ENCODE measurements around the gene RBFOX1. TPM values are rescaled to one million over a fixed set of nuclear protein-coding genes. Genes with fewer than 3 reads are reported as not detected.
A peak's percentile ranks its signal among the peaks of the same experiment; 100 is the strongest.

RBFOX1 gene
- 0.81 TPM in 1 of 2 replicates, not detected in the other for total RNA-seq (2013; cell fraction: nucleolus; rRNA removed)
- total RNA-seq (2014; rRNA removed) (not detected in 2 replicates), total RNA-seq (2014; rRNA removed; fragmentation: Illumina TruSeq; extraction: Trizol) (not detected in 2 replicates), total RNA-seq (2021) (not detected in 2 replicates), polyA plus RNA-seq (2011; rRNA removed) (0.66 and 0.87 TPM in 2 replicates), polyA plus RNA-seq (2014; fragmentation: Illumina TruSeq; extraction: Trizol) (not detected in 2 replicates), polyA plus RNA-seq (2014; fragmentation: Nextera tagmentation; extraction: Ambion mirVana) (not detected), polyA plus RNA-seq (2014; rRNA removed) (not detected in 2 replicates), polyA plus RNA-seq (2016; fragmentation: Nextera tagmentation; extraction: Ambion mirVana) (not detected), polyA minus RNA-seq (2011; rRNA and poly(A)+ RNA removed) (2.0 and 2.1 TPM in 2 replicates), Bru-seq, nascent RNA (percentile 32 among the genes with signal in this experiment), BruChase-seq, experiment 1, labeled RNA remaining after a 6-hour chase (percentile 37 among the genes with signal in this experiment), BruChase-seq, experiment 2, labeled RNA remaining after a 2-hour chase (percentile 38 among the genes with signal in this experiment)
- not detected for polyA plus RNA-seq (2011; ENCODE audit: low read depth)
- 0.69 and 0.74 TPM in 2 replicates for polyA plus RNA-seq (2011; cell fraction: cytosol; rRNA removed)
- 2.7 and 3.0 TPM in 2 replicates for polyA plus RNA-seq (2011; cell fraction: nucleus; rRNA removed)
- 0.08 TPM in 1 of 2 replicates, not detected in the other for polyA plus RNA-seq (2012)
- polyA minus RNA-seq (2011; cell fraction: cytosol; rRNA and poly(A)+ RNA removed) = not detected in 2 replicates
- polyA minus RNA-seq (2011; cell fraction: nucleus; rRNA and poly(A)+ RNA removed) = 8.7 and 15.4 TPM in 2 replicates
- long read RNA-seq, experiment 1, partial matches to known transcripts = 0 of 1 reads
- long read RNA-seq, experiment 1, other reads (novel, unspliced or antisense) = 1 of 1 reads
- long read RNA-seq, experiment 2 = 0 reads

DNA sequence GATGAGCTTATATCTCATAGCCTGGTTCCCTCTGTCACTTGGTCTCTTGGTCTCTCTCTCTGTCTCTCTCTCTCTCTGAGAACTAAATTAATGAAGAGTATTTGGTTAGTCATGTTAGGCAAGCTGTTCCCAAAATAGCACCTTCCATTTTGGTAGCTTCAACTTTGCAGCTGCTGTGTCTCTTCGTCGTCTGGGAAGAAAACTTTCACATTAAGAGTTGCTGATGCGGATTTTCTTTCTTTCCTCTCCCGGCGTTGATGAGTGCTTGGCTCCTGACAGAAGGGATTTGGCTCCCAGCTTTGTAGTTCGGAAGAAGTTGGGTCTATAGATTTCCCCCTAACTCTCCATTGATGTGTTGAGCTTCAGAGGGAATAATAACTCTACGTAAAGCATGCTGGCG, at the start of gene RBFOX1:
TSS of gene RBFOX1 (plus strand) at position 235 of the 400 bp plus-strand sequence.
- ChIA-PET RAD21 (ENCODE audit: unreplicated experiment) (no interaction called here), CTCF (no interaction called here), SMC1A (ENCODE audit: uncharacterized antibody, unreplicated experiment) (interaction anchor here (1.3 kb wide), 1 partner anchor 44 kb away, joined by 3 read pairs; no protein-coding TSS in a partner anchor), POLR2A (no interaction called here)
- Histone ChIP-seq H3K4me2 (ENCODE audit: control insufficient read depth, insufficient read depth) (no peak within 1 kb of the TSS), H4K20me1 (ENCODE audit: control insufficient read depth, insufficient read depth) (no peaks in the 10 kb centered on the region), H3K4me1 (ENCODE audit: control insufficient read depth, insufficient read depth, low read length) (no peaks in the 10 kb centered on the region), H3K36me3 (ENCODE audit: control insufficient read depth in 2 of 2, insufficient read depth in 2 of 2, low read length in 1 of 2) (no peaks in the 10 kb centered on the region), H2AFZ (ENCODE audit: control insufficient read depth, low read depth, low read length) (no peak within 1 kb of the TSS), H3K9ac (ENCODE audit: control insufficient read depth, insufficient read depth, low read length) (no peak within 1 kb of the TSS), H3K4me3 (no peak within 1 kb of the TSS), H3K27ac (ENCODE audit: control insufficient read depth, insufficient read depth) (no peak within 1 kb of the TSS), H3K27me3 (replicated peaks in 1 of 2; ENCODE audit: control insufficient read depth in 2 of 2, insufficient read depth in 2 of 2, low read length in 1 of 2) (no peaks in the 10 kb centered on the region), H3K9me3 (replicated peaks; ENCODE audit: control insufficient read depth, insufficient read depth, low read length) (no peaks in the 10 kb centered on the region; the same call in 1 of the 3 replicates), H3K79me2 (ENCODE audit: control insufficient read depth, insufficient read depth, low read length) (no peaks in the 10 kb centered on the region)
- intact Hi-C loops (cut with micrococcal nuclease; ENCODE audit: unreplicated experiment) = no loop called here
- no TSS peak for BruUV-seq (replicated peaks)
- in situ Hi-C loops (cut with MboI) = no loop called here
- no peak for FAIRE-seq
- ATAC-seq = no peak
- no peak for DNase-seq (ENCODE audit: low read depth, low spot score)
- TF ChIP-seq, protein P1, sequence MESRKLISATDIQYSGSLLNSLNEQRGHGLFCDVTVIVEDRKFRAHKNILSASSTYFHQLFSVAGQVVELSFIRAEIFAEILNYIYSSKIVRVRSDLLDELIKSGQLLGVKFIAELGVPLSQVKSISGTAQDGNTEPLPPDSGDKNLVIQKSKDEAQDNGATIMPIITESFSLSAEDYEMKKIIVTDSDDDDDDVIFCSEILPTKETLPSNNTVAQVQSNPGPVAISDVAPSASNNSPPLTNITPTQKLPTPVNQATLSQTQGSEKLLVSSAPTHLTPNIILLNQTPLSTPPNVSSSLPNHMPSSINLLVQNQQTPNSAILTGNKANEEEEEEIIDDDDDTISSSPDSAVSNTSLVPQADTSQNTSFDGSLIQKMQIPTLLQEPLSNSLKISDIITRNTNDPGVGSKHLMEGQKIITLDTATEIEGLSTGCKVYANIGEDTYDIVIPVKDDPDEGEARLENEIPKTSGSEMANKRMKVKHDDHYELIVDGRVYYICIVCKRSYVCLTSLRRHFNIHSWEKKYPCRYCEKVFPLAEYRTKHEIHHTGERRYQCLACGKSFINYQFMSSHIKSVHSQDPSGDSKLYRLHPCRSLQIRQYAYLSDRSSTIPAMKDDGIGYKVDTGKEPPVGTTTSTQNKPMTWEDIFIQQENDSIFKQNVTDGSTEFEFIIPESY (IDR thresholded peaks at IDR 0.05) = no peak
- TF ChIP-seq NBN (IDR thresholded peaks at IDR 0.05) (no peak), SIN3A (IDR thresholded peaks at IDR 0.05; ENCODE audit: low read depth, low read length) (no peak), TARDBP (IDR thresholded peaks at IDR 0.05; ENCODE audit: borderline replicate concordance) (no peak), PML (IDR thresholded peaks at IDR 0.05; ENCODE audit: low read length) (no peak), ZNF384 (IDR thresholded peaks at IDR 0.05; ENCODE audit: borderline replicate concordance, low read depth, low read length) (no peak), BACH1 (IDR thresholded peaks at IDR 0.05; ENCODE audit: borderline replicate concordance) (no peak)
- TF ChIP-seq, protein P2, sequence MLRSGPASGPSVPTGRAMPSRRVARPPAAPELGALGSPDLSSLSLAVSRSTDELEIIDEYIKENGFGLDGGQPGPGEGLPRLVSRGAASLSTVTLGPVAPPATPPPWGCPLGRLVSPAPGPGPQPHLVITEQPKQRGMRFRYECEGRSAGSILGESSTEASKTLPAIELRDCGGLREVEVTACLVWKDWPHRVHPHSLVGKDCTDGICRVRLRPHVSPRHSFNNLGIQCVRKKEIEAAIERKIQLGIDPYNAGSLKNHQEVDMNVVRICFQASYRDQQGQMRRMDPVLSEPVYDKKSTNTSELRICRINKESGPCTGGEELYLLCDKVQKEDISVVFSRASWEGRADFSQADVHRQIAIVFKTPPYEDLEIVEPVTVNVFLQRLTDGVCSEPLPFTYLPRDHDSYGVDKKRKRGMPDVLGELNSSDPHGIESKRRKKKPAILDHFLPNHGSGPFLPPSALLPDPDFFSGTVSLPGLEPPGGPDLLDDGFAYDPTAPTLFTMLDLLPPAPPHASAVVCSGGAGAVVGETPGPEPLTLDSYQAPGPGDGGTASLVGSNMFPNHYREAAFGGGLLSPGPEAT (IDR thresholded peaks at IDR 0.05; ENCODE audit: low read depth) = no peak
- TF ChIP-seq, protein P3, sequence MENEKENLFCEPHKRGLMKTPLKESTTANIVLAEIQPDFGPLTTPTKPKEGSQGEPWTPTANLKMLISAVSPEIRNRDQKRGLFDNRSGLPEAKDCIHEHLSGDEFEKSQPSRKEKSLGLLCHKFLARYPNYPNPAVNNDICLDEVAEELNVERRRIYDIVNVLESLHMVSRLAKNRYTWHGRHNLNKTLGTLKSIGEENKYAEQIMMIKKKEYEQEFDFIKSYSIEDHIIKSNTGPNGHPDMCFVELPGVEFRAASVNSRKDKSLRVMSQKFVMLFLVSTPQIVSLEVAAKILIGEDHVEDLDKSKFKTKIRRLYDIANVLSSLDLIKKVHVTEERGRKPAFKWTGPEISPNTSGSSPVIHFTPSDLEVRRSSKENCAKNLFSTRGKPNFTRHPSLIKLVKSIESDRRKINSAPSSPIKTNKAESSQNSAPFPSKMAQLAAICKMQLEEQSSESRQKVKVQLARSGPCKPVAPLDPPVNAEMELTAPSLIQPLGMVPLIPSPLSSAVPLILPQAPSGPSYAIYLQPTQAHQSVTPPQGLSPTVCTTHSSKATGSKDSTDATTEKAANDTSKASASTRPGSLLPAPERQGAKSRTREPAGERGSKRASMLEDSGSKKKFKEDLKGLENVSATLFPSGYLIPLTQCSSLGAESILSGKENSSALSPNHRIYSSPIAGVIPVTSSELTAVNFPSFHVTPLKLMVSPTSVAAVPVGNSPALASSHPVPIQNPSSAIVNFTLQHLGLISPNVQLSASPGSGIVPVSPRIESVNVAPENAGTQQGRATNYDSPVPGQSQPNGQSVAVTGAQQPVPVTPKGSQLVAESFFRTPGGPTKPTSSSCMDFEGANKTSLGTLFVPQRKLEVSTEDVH (IDR thresholded peaks at IDR 0.05; ENCODE audit: low read depth, partially characterized antibody) = no peak
- TF ChIP-seq, protein P4, sequence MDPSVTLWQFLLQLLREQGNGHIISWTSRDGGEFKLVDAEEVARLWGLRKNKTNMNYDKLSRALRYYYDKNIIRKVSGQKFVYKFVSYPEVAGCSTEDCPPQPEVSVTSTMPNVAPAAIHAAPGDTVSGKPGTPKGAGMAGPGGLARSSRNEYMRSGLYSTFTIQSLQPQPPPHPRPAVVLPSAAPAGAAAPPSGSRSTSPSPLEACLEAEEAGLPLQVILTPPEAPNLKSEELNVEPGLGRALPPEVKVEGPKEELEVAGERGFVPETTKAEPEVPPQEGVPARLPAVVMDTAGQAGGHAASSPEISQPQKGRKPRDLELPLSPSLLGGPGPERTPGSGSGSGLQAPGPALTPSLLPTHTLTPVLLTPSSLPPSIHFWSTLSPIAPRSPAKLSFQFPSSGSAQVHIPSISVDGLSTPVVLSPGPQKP (IDR thresholded peaks at IDR 0.05; ENCODE audit: low read depth, low read length) = no peak
- TF ChIP-seq, protein P5, sequence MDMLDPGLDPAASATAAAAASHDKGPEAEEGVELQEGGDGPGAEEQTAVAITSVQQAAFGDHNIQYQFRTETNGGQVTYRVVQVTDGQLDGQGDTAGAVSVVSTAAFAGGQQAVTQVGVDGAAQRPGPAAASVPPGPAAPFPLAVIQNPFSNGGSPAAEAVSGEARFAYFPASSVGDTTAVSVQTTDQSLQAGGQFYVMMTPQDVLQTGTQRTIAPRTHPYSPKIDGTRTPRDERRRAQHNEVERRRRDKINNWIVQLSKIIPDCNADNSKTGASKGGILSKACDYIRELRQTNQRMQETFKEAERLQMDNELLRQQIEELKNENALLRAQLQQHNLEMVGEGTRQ (IDR thresholded peaks at IDR 0.05; ENCODE audit: borderline replicate concordance, low read depth, low read length) = no peak
- 48% methylated on average over 8 of the region's 8 CpGs for WGBS (ENCODE audit: insufficient coverage, insufficient replicate concordance, low lambda C conversion rate, missing lambda C conversion rate)

All from GM12878 (cell line).